NCI-H69 (cell line): ENCODE measurements around the gene CYP4F8.
"Not testable (repeated sequence)": the region's sequence is repeated elsewhere in the genome, so short reads cannot be mapped to it uniquely, and the experiment has no call there.

Experiments
- DNase-seq: peaks from one replicate; lab custom pipeline; 2025; lab: John Stamatoyannopoulos, UW

Gene CYP4F8

DNA sequence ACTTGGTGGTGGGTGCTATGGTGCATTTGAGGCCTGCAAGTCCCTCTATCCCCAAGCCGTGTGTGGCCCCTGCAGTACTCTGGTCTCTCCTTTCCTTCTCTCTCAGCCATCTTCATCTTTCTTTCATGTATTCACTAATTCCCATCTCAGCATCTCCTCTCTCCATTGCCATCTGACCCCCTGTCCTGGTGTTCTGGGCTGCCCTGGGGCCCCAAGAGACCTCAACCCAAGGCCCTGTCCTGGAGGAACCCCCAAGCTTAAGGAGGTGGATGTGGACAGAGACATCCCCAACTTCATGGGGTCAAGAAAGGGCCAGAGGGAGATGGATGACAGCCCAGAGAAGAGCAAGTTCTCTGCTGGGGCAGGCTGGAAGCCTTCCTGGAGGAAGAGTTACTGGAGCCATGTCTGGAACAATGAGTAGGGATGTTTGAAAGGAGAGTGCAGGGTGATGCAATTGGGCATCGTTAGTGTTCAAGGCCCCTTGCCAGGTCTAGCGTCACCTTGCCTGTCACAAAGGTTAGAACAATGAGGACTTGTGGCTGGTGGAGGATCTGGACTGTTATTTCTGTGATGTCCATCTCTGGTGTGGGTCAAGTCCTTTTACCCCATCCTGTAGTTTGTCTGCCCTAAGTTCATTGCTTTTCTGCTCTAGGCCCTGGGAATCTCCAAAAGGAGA lies 29.2 kb downstream of the CYP4F8 start:
- no peak for DNase-seq

DNA sequence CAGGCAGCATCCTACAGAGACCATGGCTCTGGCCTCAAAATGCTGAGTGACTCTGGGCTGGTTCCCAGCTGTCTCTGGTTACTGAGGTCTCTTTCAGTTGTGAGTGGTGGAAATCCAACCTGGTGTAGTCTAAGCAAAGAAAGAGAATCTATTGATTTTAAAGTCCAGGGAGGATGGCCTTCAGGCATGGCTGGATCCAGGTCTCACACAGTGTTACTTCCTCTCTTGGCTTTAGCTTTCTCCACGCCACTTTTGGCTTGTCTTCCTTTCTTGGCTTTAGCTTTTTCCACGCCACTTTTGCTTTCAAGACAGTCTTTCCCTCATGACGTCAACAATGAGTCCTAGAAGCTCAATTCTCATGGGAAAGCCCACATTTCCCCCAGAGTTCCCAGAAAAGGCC lies 29.8 kb downstream of the CYP4F8 start:
- DNase-seq, result no peak

DNA sequence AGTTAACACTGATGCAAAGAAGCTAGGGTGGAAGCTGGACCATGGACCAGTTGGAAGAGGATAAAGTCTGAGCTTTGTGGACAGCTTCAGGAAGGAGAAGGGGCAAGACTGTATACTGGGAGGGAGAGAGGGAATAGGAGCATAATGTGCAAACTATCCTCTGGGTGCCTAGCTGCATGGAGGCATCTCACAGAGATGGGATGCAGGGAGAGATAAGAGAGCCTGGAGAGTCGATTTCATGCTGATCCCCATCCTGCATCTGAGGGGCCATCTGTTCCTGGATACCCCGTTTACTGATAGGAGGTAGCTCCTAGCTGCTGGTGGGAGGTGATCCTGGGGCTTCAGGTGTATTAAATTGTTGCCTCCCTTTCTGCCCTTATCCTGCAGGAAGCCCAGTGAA lies 34.5 kb downstream of the CYP4F8 start:
- DNase-seq, result no peak

DNA sequence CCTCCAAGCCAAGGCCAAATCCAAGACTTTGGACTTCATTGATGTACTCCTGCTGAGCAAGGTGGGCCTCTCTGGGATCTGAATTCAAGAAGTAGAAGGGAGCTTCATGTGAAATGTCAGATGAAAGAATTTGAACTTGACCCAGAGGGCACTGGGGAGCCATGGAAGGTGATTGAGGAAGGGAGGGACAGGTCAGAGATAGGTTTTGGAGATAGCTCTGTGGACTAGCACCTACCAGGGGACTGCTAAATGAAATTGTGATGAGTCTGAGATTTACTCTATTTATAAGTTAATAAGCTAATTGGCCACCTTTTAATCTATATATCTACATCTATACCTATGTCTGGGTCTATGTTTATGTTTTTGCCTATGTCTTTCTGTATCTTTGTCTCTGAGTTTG lies 35.1 kb downstream of the CYP4F8 start:
- not testable (repeated sequence) for DNase-seq

DNA sequence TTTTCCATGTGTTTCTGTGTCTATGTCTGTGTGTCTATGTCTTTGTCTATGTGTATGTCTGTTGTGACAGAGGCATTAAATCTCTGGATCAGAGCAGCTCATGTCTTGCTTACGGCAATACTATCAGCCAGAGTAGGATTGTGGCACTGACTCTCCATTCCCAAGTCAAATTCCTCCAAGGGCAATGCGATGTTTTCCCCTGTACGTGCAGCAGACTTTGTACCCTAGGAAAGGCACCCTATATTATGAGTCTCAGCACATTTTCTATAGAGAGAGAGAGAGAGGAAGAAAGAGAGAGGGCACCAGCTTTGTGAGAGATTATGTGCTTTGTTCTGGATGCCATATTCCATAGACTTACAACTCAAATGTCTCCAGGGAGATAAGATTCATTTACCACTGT lies 36.8 kb downstream of the CYP4F8 start:
- DNase-seq, result no peak

DNA sequence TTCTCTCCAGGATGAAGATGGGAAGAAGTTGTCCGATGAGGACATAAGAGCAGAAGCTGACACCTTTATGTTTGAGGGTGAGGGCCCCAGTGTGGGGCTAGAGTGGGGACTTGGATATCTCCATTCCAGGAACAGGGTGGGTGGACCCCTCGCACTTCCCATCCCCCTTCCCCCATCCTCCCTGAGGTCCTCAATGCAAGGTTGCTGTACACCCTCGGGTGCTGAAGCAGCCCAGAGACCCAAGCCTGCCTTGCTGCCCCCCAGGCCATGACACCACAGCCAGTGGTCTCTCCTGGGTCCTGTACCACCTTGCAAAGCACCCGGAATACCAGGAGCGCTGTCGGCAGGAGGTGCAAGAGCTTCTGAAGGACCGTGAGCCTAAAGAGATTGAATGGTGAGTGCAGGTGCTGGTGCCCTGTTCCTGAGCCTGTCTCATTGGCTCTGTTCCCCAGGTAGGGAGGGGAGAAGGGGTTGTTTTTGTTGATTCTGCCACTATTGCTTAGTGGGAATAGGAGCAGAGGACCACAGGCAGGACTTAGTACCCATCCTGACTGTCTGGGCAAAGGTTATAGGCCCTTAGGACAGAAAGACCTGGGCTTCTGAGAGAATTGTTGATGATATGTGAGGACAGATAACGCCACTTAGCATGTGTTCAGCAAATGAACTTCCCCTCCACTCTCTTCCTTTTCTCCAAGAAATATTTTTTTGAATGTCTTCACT lies 37.7 kb downstream of the CYP4F8 start:
- DNase-seq, result no peak

DNA sequence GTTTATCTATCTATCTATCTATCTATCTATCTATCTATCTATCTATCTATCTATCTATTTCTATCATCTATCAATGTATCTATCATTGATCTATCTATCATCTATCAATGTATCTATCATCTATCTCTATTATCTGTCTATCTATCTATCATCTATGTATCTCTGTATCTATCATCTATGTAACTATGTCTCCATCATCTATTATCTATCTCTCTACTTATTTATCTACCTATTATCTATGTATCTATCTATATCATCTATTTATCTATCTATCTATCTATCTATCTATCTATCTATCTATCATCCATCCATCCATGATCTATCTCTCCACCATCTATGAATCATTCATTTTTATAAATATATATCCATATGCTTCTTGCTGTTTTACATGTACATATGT lies 41.4 kb downstream of the CYP4F8 start:
- no peak for DNase-seq

DNA sequence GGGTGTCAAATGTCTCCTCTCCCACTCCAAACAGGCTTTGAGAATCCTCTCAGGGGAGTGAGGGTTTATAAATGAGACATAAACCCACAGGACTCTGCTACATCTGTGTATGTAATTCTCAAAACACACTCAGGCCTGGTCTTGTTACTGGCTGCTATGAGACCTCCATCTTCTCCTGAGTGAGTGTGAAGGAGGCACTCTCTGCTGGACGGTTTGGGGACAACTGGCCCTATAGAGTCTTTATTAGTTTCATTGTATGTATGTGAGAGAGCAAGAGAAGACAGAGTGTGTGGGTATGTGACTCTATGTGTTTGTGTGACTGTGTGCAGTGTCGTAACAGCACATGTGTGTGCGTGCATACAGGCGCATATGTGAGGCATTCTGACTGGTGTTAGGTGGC lies 48.2 kb downstream of the CYP4F8 start:
- DNase-seq, result no peak

DNA sequence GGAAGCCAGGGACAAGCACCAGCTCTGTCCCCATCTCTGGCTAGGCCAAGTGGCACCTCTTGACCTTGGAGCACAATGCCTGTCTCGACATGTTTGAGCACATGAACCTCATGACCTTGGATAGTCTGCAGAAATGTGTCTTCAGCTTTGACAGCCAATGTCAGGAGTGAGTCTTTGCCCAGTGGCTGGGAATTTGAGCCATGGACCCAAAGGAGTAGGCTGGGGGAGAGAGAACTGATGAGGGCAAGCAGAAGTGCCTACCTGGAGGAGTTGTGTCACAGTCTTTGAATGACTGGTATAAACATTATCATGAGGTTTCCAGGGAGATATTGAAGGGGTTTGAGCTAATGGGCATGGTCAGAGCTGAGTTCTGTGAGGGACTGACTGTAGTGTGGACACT lies 51.2 kb downstream of the CYP4F8 start:
- no peak for DNase-seq

DNA sequence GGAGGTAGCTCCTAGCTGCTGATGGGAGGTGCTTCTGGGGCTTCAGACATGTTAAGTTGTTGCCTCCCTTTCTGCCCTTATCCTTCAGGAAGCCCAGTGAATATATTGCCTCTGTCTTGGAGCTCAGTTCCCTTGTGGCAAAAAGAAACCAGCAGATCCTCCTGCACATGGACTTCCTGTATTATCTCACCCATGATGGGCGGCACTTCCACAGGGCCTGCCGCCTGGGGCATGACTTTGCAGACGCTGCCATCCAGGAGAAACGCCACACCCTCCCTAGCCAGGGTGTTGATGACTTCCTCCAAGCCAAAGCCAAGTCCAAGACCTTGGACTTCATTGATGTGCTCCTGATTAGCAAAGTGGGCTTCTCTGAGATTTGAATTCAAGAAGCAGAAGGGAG lies 51.9 kb downstream of the CYP4F8 start:
- DNase-seq, result no peak

DNA sequence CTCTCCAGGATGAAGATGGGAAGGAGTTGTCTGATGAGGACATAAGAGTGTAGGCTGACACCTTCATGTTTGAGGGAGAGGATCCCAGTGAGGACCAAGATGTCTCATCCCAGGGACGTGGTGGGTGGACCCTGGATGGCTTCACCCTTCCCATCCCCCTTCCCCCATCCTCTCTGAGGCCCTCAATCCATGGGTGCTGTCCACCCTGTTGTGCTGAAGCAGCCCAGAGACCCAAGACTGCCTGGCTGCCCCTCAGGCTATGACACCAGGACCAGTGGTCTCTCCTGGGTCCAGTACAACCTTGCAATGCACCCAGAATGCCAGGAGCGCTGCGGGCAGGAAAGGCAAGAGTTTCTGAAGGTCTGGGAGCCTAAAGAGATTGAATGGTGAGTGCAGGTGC lies 54.4 kb downstream of the CYP4F8 start:
- DNase-seq, result no peak

DNA sequence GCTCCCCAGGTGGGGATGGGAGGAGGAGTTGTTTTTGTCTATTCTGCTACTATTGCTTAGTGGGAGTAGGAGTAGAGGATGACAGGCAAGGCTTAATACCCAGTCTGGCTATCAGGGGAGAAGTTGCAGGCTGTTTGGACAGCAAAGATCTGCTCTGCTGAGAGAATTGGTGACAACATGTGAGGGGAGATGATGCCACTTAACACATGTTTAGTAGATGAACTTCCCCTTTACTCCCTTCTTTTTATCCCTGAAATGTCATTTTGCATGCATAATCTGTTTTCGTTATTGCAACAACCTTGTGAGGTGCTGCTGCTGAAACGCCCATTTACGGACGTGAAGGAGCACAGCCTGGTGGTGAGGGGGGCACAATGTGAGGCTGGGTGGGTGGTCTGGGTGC lies 54.9 kb downstream of the CYP4F8 start:
- DNase-seq, result no peak

DNA sequence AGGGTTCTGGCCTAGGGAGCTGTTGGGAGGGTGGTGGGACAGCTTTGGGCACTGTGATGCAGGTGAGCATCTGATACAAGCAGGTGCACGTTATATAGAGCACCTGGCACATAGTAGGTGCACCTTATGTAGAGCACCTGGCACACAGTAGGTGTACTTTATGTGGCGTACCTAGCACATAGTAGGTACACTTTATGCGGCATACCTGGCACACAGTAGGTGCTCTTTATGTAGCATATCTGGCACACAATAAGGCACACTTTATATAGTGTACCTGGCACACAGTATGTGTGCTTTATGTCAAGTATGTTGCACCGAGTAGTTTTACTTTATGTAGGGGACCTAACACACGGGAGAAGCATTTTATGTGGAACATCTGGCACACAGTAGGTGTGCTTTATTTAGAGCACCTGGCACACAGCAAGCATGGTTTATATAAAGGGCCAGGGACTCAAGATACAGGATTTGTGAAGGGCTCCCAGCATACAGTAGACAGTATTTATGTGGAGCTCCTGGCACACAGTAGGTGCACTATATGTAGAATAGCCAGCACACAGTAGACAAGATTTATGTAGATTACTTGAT lies 56.3 kb downstream of the CYP4F8 start:
- no peak for DNase-seq

DNA sequence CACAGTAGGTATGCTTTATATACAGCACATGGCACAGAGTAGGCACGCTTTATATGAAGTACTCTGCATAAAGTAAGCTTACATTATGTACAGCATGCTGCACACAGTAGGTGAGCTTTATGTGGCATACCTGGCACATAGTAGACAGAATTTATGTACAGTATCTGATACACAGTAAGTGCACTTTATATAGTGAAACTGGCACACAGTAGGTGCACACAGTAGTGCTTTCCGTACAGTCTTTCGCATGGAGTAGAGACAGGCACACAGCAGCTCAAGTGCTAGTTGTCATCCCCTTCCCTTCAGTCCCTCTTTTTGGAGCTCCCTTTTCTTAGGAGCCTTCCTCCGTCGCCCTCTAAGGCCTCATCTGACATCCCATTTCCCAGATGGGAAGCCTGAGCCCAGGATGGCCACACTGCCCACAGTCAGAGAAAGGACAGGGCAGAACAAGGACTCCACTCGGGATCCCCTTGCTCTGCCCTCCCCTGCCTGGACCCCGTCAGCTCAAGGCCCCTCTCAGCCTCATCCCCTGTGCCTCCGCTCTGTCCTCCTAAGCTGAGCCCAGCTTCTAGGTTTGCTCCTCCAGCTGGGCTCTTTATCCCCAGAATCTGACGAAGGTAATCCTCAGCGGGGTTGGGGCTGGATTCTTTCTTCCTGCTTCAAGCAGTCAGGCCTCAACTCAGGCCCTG lies 57.0 kb downstream of the CYP4F8 start:
- no peak for DNase-seq

DNA sequence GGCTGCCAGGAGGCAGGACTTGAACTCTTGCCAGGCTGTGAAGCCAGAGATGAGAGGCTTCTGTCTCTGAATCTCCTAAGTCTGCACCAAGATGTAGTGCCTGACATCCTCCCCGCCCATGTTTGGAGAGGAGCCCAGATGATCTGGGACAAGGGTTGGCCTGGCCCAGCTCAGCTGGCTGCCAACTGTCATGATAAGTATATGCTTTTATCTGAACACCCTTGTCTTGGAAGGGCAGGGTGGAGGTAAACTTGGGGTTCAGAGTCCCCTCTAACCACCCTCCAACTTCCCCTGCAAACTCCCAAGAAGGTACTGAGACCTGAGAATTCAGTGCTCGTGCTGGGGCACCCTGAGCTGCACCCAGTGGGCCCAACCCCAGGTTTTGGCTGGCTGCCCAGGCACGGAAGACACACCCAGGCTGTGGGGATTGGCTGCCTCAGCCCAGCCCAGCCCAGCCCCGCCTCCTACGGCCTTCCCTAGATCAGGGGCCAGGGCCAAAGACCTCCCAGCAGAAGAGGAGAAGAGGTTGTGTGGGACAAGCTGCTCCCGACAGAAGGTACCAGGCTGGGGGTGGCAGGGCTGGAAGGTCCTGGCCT lies 57.7 kb downstream of the CYP4F8 start, which contains the start of gene CYP4F12:
CYP4F12 (plus strand) TSS at position 508 of the 596 bp plus-strand sequence. CDS start 443 bp downstream, outside the sequence.
- DNase-seq, result no peak

DNA sequence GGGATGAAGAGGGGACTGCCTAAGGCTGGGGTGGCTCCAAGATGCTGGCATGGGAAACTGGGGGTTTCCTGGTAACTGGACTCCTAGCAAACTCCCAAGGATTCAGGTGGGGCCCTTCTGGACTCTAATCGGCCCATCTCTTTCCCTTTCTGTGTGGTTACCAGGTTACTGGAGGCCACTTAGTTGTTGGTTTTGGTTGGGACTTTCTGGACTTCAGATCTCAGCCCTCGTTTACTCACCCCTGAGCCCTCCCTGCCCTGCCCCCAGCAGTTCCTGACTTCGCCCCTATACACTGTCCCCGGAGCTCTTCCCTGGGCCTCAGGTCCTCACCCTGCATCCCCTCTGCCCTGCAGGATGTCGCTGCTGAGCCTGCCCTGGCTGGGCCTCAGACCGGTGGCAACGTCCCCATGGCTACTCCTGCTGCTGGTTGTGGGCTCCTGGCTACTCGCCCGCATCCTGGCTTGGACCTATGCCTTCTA lies 58.2 kb downstream of the CYP4F8 start:
- DNase-seq, result no peak

DNA sequence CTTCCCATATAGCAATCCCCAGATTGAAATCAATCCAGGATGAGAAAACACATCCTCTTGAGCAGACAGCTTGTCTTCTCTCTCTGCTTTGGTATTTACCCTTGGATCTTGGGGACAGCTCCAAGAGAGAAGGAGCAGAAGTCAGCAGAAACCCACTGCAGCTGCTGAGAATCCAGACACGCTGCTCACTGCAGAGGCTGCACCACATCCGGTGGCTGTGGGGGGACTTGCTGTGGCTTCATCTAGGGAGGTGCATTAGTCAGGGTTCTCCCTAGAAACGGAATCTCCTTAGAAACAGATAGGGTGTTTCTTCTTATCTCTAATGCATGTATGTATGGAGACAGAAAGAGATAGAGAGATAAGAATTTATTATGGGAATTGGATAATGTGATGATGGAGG lies 60.5 kb downstream of the CYP4F8 start:
- DNase-seq, result no peak

DNA sequence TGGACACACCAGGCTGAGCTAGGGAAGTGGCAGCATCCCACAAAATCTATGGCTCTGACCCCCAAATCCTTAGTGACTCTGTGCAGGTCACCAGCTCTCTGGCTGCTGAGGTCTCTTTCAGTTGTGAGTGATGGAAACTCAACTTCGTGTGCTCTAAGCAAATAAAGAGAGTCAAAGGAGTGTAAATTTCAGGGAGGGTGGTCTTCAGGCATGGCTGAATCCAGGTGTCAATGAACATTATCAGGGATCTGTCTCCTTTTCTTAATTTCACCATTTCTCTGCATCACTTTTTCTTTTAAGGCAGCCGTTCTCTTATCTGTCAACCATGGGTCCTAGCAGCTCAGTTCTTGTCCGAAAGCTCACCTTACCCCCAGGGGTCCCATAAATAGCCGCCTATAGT lies 64.1 kb downstream of the CYP4F8 start:
- no peak for DNase-seq

DNA sequence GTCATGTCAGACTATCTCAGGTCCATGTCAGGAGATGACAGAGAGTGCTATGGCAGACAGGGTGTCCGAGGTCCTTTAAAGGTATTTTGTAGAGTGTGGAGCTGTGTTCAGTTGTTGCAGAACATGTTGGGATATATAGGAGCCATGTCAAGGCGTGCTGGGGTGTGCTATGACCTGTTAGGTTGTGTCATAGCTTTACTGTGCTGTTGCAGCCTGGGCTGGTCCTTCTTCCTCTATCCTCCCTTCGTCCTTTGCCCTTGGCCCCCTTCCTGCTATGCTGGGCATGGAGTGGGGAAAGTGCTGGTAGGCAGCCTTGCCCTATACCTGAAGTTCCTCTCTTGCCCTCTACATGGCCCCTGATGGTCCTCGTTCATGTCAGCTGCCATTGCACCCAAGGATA lies 64.8 kb downstream of the CYP4F8 start:
- not testable (repeated sequence) for DNase-seq
